Esophagus squamous epithelium (tissue), 4 donors: ENCODE measurements around the gene VKORC1.

Experiments
- CTCF ChIP-seq, 6 experiments: fragments of 450-650 bp in 4 of 6; fragments of 200-600 bp in 2 of 6; sonication (generic) in 2 of 6; IDR thresholded peaks; one replicate each; pipeline ENCODE4 v1.5.1; 2016 to 2019; ENCODE audit warnings: antibody characterized with exemption in 6 of 6, mild to moderate bottlenecking in 4 of 6, moderate library complexity in 4 of 6
- POLR2A ChIP-seq, 4 donors: fragments of 450-650 bp; IDR thresholded peaks; one replicate each; pipeline ENCODE4 v1.6.1; 2017; ENCODE audit warnings: antibody characterized with exemption in 4 of 4, mild to moderate bottlenecking in 4 of 4, moderate library complexity in 3 of 4

GRCh38 chr16:31127182-31127581, 32.6 kb upstream of the VKORC1 start:
- TF ChIP-seq POLR2A (IDR thresholded peaks at IDR 0.05) (no peak), CTCF (IDR thresholded peaks at IDR 0.05) (no peak)
